HepG2 (cell line): Measurements from ENCODE around the gene SETD2. TPM values are rescaled to one million over a fixed set of nuclear protein-coding genes. Genes with fewer than 3 reads are reported as not detected.

Source experiments
- ARHGAP35 ChIP-seq: sonication (generic); formaldehyde crosslinking; IDR thresholded peaks from 2 replicates; pipeline ENCODE4 v1.9.0; 2022; ENCODE audit warnings: mild to moderate bottlenecking, inconsistent platforms, moderate library complexity, missing genetic modification reagents, borderline replicate concordance
- GABPB1 ChIP-seq: IDR thresholded peaks from 2 replicates; pipeline ENCODE4 v1.6.1; 2016; ENCODE audit warnings: mild to moderate bottlenecking, missing genetic modification reagents, moderate library complexity, missing compliant biosample characterization
- IRF9 ChIP-seq: sonication (generic); formaldehyde crosslinking; IDR thresholded peaks from 2 replicates; pipeline ENCODE4 v1.8.0; 2022; ENCODE audit warnings: missing genetic modification reagents, mild to moderate bottlenecking, borderline replicate concordance
- SOX6 ChIP-seq, 2 experiments: fragments of 450-650 bp in 1 of 2; sonication (generic) in 1 of 2; formaldehyde crosslinking in 1 of 2; IDR thresholded peaks; 2 replicates each; pipeline versions ENCODE4 v1.4.0 to v1.6.1; 2017 to 2020; ENCODE audit warnings: antibody characterized with exemption in 1 of 2, mild to moderate bottlenecking in 1 of 2, missing genetic modification reagents in 1 of 2
- STAG1 ChIP-seq: sonication (generic); formaldehyde crosslinking; IDR thresholded peaks from 2 replicates; pipeline ENCODE4 v1.4.0; 2020; ENCODE audit warnings: missing genetic modification reagents
- TEF ChIP-seq: sonication (generic); formaldehyde crosslinking; IDR thresholded peaks from 2 replicates; pipeline ENCODE4 v1.5.0; 2020; ENCODE audit warnings: missing genetic modification reagents
- THRA ChIP-seq: sonication (generic); formaldehyde crosslinking; IDR thresholded peaks from 2 replicates; pipeline ENCODE4 v1.4.0; 2020; ENCODE audit warnings: missing genetic modification reagents, borderline replicate concordance
- ZBTB20 ChIP-seq: sonication (generic); formaldehyde crosslinking; IDR thresholded peaks from 2 replicates; pipeline ENCODE4 v1.8.1; 2023; ENCODE audit warnings: missing genetic modification reagents, low read depth, mild to moderate bottlenecking, borderline replicate concordance
- ZBTB38 ChIP-seq: sonication (generic); formaldehyde crosslinking; IDR thresholded peaks from 2 replicates; pipeline ENCODE4 v1.5.1; 2020; ENCODE audit warnings: mild to moderate bottlenecking, missing genetic modification reagents
- ZBTB7A ChIP-seq: sonication (generic); formaldehyde crosslinking; IDR thresholded peaks from 2 replicates; pipeline ENCODE4 v1.8.0; 2022; ENCODE audit warnings: mild to moderate bottlenecking, missing genetic modification reagents
- ZNF101 ChIP-seq: sonication (generic); formaldehyde crosslinking; IDR thresholded peaks from 2 replicates; pipeline ENCODE4 v1.4.0; 2020; ENCODE audit warnings: mild to moderate bottlenecking, low read depth, missing genetic modification reagents, borderline replicate concordance
- ZNF160 ChIP-seq: sonication (generic); formaldehyde crosslinking; IDR thresholded peaks from 2 replicates; pipeline ENCODE4 v1.8.0; 2022; ENCODE audit warnings: mild to moderate bottlenecking, inconsistent platforms, missing genetic modification reagents
- ZNF274 ChIP-seq: sonication (generic); formaldehyde crosslinking; IDR thresholded peaks from 2 replicates; pipeline ENCODE4 v1.5.1; 2020; ENCODE audit warnings: mild to moderate bottlenecking, missing genetic modification reagents
- ZNF549 ChIP-seq: sonication (generic); formaldehyde crosslinking; IDR thresholded peaks from 2 replicates; pipeline ENCODE4 v1.5.0; 2020; ENCODE audit warnings: missing genetic modification reagents
- ZNF574 ChIP-seq: sonication (generic); formaldehyde crosslinking; IDR thresholded peaks from 2 replicates; pipeline ENCODE4 v1.4.0; 2020; ENCODE audit warnings: missing genetic modification reagents
- ZNF788 ChIP-seq: sonication (generic); formaldehyde crosslinking; IDR thresholded peaks from 2 replicates; pipeline ENCODE4 v1.5.0; 2020; ENCODE audit warnings: mild to moderate bottlenecking, missing genetic modification reagents, borderline replicate concordance
- ZNF883 ChIP-seq: sonication (generic); formaldehyde crosslinking; IDR thresholded peaks from 2 replicates; pipeline ENCODE4 v1.5.1; 2020; ENCODE audit warnings: mild to moderate bottlenecking, missing genetic modification reagents; ENCODE audit errors: not compliant biosample characterization
- polyA plus RNA-seq, 8 experiments: library from polyadenylated mRNA; depleted of rRNA in 3 of 8; stranded (reverse) in 7 of 8; unstranded in 1 of 8; fragments of >200 nt; fragmentation: Illumina TruSeq in 4 of 8; extraction: Trizol in 4 of 8; gene quantifications; 2 replicates each; pipeline versions ENCODE4 v1.2.1 to v1.2.3, GENCODE V29; 2011 to 2016; ENCODE audit warnings: low read depth in 4 of 8, missing spikeins in 1 of 8, mixed read lengths in 1 of 8; ENCODE audit not compliant: insufficient read depth in 1 of 8
- total RNA-seq, 5 experiments: library from RNA; depleted of rRNA; stranded (reverse); fragments of >200 nt; fragmentation: Illumina TruSeq; extraction: Trizol; gene quantifications; 2 replicates each; pipeline ENCODE4 v1.2.3, GENCODE V29; 2016; ENCODE audit warnings: low read depth in 1 of 5

Gene SETD2
- total and polyA plus RNA-seq, 2 of the 13 experiments (the other 11 are each of a cell fraction or from before 2014, with no cell fraction given): 14.2 to 24.2 TPM

GRCh38 chr3:46998121-46998851 lies 165.6 kb downstream of the SETD2 start (continued):
- TF ChIP-seq ZNF883 (CRISPR knock-in tag) (peak; percentile 82), GABPB1 (CRISPR knock-in tag) (peak; percentile 29; the same call in 1 of the 2 replicates), ZNF788 (CRISPR knock-in tag) (peak; percentile 61; the same call in 1 of the 2 replicates), IRF9 (CRISPR knock-in tag) (0 out of 2 replicates have a peak, but pooled peaks have one; percentile 53), THRA (CRISPR knock-in tag) (peak; percentile 47; the same call in 1 of the 2 replicates), TEF (CRISPR knock-in tag) (no peak), ZNF160 (CRISPR knock-in tag) (no peak), ZNF574 (0 out of 2 replicates have a peak, but pooled peaks have one; percentile 34), STAG1 (CRISPR knock-in tag) (peak; percentile 96), SOX6 (IDR thresholded peaks at IDR 0.05) (no peak), SOX6 (CRISPR knock-in tag; IDR thresholded peaks at IDR 0.05) (peak; percentile 39; the same call in 1 of the 2 replicates), ZNF274 (no peak), ZNF549 (CRISPR knock-in tag) (no peak), ZBTB7A (CRISPR knock-in tag) (peak; percentile 31; the same call in 1 of the 2 replicates), ARHGAP35 (CRISPR knock-in tag) (0 out of 2 replicates have a peak, but pooled peaks have one; percentile 57), ZNF101 (CRISPR knock-in tag) (no peak), ZBTB20 (CRISPR knock-in tag) (no peak), ZBTB38 (peak; percentile 93)
